NB4 (cell line): Measurements from ENCODE around the gene TEN1.

Experiments used
- DNase-seq: peaks from one replicate; pipeline ENCODE4 v3.0.0; 2010; ENCODE audit warnings: low read depth
- H3K4me3 ChIP-seq: one replicate; pipeline ENCODE4 v1.5.1; 2011; ENCODE audit warnings: mild to moderate bottlenecking, low read depth, low read length, moderate library complexity
- CTCF ChIP-seq: IDR thresholded peaks from one replicate; pipeline ENCODE4 v1.5.1; 2012; ENCODE audit warnings: low read depth, low read length
- MYC ChIP-seq: IDR thresholded peaks from 2 replicates; pipeline ENCODE4 v1.6.1; 2011; ENCODE audit warnings: low read depth, low read length
- POLR2A ChIP-seq: IDR thresholded peaks from 2 replicates; pipeline ENCODE4 v1.6.1; 2011; ENCODE audit warnings: mild to moderate bottlenecking; ENCODE audit not compliant: insufficient read length; ENCODE audit errors: extremely low read depth
- TF ChIP-seq, protein P1 (sequence below): IDR thresholded peaks from 2 replicates; pipeline ENCODE4 v1.6.1; 2011; ENCODE audit warnings: low read depth, low read length

TEN1 gene

DNA sequence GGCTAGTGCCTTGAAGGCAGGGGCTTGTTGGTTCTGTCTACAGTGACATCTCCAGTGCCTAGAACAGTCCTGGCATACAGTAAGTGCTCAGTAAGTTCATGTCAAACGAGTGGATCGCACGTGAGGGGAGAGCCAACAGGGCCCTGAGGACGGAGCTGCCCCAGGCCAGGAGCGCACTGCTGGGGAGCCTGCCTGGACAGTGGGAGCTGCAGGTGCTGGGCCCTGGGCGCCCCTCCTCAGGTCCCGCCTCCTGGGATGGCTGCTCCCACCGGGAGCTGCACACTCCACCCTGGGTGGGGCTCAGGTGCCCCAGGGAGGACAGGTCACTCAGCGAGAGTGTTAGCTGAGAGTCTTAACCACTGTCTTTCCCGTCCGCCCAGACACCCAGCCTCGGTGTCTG lies 46.3 kb downstream of the TEN1 start:
- no peak for TF ChIP-seq POLR2A
- TF ChIP-seq MYC = no peak
- TF ChIP-seq, protein P1, sequence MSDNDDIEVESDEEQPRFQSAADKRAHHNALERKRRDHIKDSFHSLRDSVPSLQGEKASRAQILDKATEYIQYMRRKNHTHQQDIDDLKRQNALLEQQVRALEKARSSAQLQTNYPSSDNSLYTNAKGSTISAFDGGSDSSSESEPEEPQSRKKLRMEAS = no peak
- no peak for TF ChIP-seq CTCF
- DNase-seq = no peak
- H3K4me3 ChIP-seq = no peak overlapping the region

DNA sequence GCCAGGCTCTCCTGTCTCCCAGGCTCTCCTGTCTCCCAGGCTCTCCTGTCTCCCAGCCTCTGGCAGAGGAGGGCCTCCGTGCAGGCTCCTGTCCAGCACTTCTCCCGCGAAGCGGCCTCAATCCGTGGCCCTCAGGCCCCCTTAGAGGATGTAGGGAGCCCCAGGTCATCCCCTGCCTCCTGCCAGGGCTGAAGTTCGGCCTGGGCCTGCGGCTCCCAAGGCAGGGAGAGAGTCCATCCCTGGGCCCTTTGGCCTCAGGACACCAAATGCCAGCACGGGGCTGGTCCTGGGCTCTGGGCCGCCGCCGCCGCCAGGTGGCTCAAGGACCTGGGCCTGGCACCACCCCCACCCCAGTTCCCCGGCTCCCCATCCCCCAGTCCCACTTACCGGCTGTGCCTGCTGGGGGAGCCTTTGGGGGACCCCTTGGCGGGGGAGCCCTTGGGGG lies 47.7 kb downstream of the TEN1 start:
- no peak overlapping the region for H3K4me3 ChIP-seq
- DNase-seq = no peak
- TF ChIP-seq, protein P1 = no peak
- TF ChIP-seq MYC (no peak), CTCF (no peak), POLR2A (no peak)

DNA sequence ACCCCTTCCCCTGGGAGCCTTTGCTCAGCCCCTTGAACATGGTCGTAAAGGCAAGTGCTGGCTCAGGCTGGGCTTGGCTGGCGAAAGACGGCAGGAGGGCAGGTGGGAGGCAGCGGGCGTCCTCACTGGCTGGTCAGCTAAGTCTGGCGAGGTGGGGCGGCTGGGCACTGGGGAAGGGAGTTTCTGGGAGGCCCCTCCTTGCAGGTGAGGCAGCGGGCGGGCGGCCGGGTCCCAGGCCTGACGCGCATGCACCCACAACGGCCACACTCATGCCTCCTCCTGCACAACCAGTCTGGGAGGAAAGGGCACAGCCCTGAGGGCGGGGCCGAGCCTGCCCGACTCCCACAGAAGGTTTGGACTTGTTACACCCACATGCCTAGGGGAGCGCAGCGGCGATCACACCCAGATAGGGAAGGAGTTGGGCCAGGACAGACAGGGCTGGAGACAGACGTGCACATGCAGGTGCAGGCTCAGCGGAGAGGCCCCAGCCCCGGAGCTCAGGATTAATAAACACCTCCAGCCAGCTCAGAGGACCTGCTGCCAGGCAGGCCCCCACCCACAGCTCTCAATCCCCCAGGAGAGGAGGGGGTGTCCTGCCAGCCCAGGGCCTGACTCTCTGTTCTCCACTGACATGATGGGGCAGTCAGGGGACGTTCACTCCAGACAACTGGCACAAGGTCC lies 48.3 kb downstream of the TEN1 start, which contains the start of gene EVPL:
EVPL (minus strand) TSS at position 148 of the 681 bp plus-strand sequence; CDS start at position 40, 108 bp downstream.
- TF ChIP-seq POLR2A (no peak), MYC (no peak), CTCF (no peak)
- TF ChIP-seq, protein P1 = peak; percentile 41; the same call in 1 of the 2 replicates
- no peak within 1 kb of the TSS for H3K4me3 ChIP-seq
- peak; percentile 51 for DNase-seq

GRCh38 chr17:76032073-76032779 lies 53.2 kb downstream of the TEN1 start:
- H3K4me3 ChIP-seq = no peak overlapping the region
- TF ChIP-seq CTCF = no peak
- no peak for TF ChIP-seq MYC
- TF ChIP-seq, protein P1 = no peak
- TF ChIP-seq POLR2A = no peak
- no peak for DNase-seq

DNA sequence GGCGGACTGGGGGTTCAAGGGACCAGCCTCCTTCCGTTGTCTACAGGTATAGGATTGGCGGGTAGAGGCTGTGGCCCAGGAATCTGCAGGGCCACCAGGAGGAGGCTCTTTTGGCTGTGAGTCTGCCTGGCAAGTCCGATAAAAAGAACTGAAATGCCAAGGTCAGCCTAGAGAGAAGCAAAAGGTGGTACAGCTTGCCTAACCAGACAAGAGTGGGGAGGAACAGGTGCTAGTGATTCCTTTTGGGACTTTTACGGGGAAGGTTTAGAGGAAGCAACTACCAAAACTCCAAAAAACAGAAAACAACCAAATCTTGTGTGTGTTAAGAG lies 53.7 kb downstream of the TEN1 start:
- no peak overlapping the region for H3K4me3 ChIP-seq
- TF ChIP-seq MYC (no peak), CTCF (no peak), POLR2A (no peak)
- TF ChIP-seq, protein P1 = no peak
- DNase-seq = no peak
